ENCODE data around the gene GPR119. TPM values are rescaled to one million over a fixed set of nuclear protein-coding genes. Genes with fewer than 3 reads are reported as not detected.

Gene GPR119
- total RNA-seq, 1 donor from 2014 or later, result not detected

Other genes with a start within 250 kb of the GPR119 start
- gene AIFM1, start 219.8 kb downstream of the GPR119 start, total RNA-seq, result 48.7 and 51.1 TPM in 2 replicates
- gene RAB33A, start 213.7 kb downstream of the GPR119 start, total RNA-seq, result 28.4 and 29.7 TPM in 2 replicates
- gene ZNF280C, start 116.8 kb downstream of the GPR119 start, total RNA-seq, result 8.9 and 9.2 TPM in 2 replicates
- gene SLC25A14, start 45.8 kb downstream of the GPR119 start, total RNA-seq, result 10.5 TPM in 2 replicates
- 23.8 and 24.4 TPM in 2 replicates for gene RBMX2, start 16.3 kb upstream of the GPR119 start, total RNA-seq